ENCODE data around the gene PTPRC.
"Not testable (repeated sequence)": the region's sequence is repeated elsewhere in the genome, so short reads cannot be mapped to it uniquely, and the experiment has no call there.

PTPRC gene
- total RNA-seq: 1,677 to 2,399 (median 2,048) reads per million in 4 experiments

- no peak for DNase-seq
Observed at GRCh38 chr1:198638894-198639635, at the start of gene PTPRC. PTPRC (plus strand) TSS chr1:198639040; CDS start chr1:198639269, 229 bp downstream.

- DNase-seq: no peak
Observed at GRCh38 chr1:198590454-198590853, 48.4 kb upstream of the PTPRC start.

- DNase-seq: no peak
Observed at GRCh38 chr1:198595765-198596164, 43.1 kb upstream of the PTPRC start.

GRCh38 chr1:198597690-198598430 is 41.0 kb upstream of the PTPRC start:
- no peak for DNase-seq

- DNase-seq: no peak
Observed at GRCh38 chr1:198598796-198599321, 40.0 kb upstream of the PTPRC start.

GRCh38 chr1:198599749-198600148 is 39.1 kb upstream of the PTPRC start:
- DNase-seq: no peak

GRCh38 chr1:198600906-198601305 is 37.9 kb upstream of the PTPRC start:
- DNase-seq: no peak

GRCh38 chr1:198601310-198601709 is 37.5 kb upstream of the PTPRC start:
- DNase-seq: not testable (repeated sequence)

GRCh38 chr1:198601936-198602889 is 36.6 kb upstream of the PTPRC start:
- DNase-seq: no peak

GRCh38 chr1:198604975-198605374 is 33.9 kb upstream of the PTPRC start:
- DNase-seq: no peak

- DNase-seq: no peak
Observed at GRCh38 chr1:198605406-198605805, 33.4 kb upstream of the PTPRC start.

- DNase-seq: no peak
Observed at GRCh38 chr1:198606020-198606438, 32.8 kb upstream of the PTPRC start.

- DNase-seq: no peak
Observed at GRCh38 chr1:198607714-198608113, 31.1 kb upstream of the PTPRC start.

GRCh38 chr1:198610362-198610761 is 28.5 kb upstream of the PTPRC start:
- DNase-seq: no peak

- no peak for DNase-seq
Observed at GRCh38 chr1:198611219-198611618, 27.6 kb upstream of the PTPRC start.

- no peak for DNase-seq
Observed at GRCh38 chr1:198612471-198613260, 26.2 kb upstream of the PTPRC start.

GRCh38 chr1:198617406-198617805 is 21.4 kb upstream of the PTPRC start:
- DNase-seq: no peak

GRCh38 chr1:198619375-198620140 is 19.3 kb upstream of the PTPRC start:
- no peak for DNase-seq

GRCh38 chr1:198620218-198620617 is 18.6 kb upstream of the PTPRC start:
- no peak for DNase-seq

- DNase-seq: peak; percentile 35
Observed at GRCh38 chr1:198620951-198621824, 17.7 kb upstream of the PTPRC start.
